HL-60 (cell line): Measurements from ENCODE around the gene CMBL.

ENCODE experiments used
- DNase-seq, 2 experiments: peaks; one replicate each; pipeline ENCODE4 v3.0.0-alpha.2; 2010 to 2020; ENCODE audit warnings: low read depth in 1 of 2, low spot score in 1 of 2
- H3K27ac ChIP-seq: fragments of 250-450 bp; sonication (Bioruptor Pico); replicated peaks from 2 replicates; pipeline ENCODE4 v1.5.1; 2020; ENCODE audit warnings: mild to moderate bottlenecking, moderate library complexity
- H3K27me3 ChIP-seq: fragments of 250-450 bp; sonication (Bioruptor Pico); 2 replicates; pipeline ENCODE4 v1.5.1; 2021; ENCODE audit warnings: mild to moderate bottlenecking, moderate library complexity; ENCODE audit not compliant: insufficient read depth, poor library complexity, severe bottlenecking
- H3K4me3 ChIP-seq: replicated peaks from 2 replicates; pipeline ENCODE4 v1.5.1; 2011; ENCODE audit warnings: mild to moderate bottlenecking, control low read depth, low read length; ENCODE audit not compliant: insufficient read depth
- CTCF ChIP-seq: IDR thresholded peaks from one replicate; pipeline ENCODE4 v1.5.1; 2011; ENCODE audit warnings: low read length, control low read depth, inconsistent platforms; ENCODE audit not compliant: insufficient read depth
- GABPA ChIP-seq: IDR thresholded peaks from 2 replicates; pipeline ENCODE4 v1.6.1; 2012; ENCODE audit warnings: low read depth
- POLR2AphosphoS5 ChIP-seq: IDR thresholded peaks from 2 replicates; pipeline ENCODE4 v1.6.1; 2012; ENCODE audit warnings: low read depth
- REST ChIP-seq: IDR thresholded peaks from 2 replicates; pipeline ENCODE4 v1.6.1; 2012; ENCODE audit warnings: low read depth; ENCODE audit not compliant: insufficient replicate concordance
- SPI1 ChIP-seq: IDR thresholded peaks from 2 replicates; pipeline ENCODE4 v1.6.1; 2012; ENCODE audit warnings: low read depth, mild to moderate bottlenecking, borderline replicate concordance

CMBL gene

DNA sequence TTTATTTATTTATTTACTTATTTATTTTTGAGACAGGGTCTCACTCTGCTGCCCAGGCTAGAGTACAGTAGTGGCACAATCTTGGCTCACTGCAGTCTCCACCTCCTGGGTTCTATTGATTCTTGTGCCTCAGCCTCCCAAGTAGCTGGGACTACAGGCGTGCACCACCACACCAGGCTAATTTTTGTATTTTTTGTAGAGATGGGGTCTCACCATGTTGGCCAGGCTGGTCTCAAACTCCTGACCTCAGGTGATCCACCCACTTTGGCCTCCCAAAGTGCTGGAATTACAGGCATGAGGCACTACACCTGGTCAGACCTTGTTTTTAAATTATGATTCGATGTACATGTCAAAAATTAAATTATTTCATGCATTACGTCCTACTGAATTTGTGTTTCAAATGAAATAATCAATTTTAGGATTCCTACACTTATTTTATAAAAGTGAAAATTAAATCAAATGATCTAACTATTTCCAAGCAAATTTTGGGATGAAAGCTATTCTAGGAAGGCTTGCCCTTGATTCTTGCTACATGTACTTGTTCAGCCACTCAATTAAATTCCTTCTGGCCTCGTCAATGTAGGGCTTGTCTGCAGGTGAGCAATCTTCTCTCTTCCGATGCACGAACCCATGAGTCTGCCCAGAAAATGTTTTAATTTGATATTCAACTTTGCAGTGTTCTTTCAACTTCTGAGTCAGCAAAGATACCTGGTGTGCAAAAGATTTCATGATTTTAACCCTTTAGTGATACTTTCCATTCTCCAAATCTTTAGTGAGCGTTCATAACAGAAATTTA, 27.6 kb downstream of the CMBL start:
- no peak for TF ChIP-seq CTCF
- TF ChIP-seq REST = no peak
- TF ChIP-seq SPI1 = no peak
- TF ChIP-seq GABPA = no peak
- no peak for TF ChIP-seq POLR2AphosphoS5
- Histone ChIP-seq H3K27ac (no peak overlapping the region), H3K4me3 (no peak overlapping the region), H3K27me3 (no peaks in the 10 kb centered on the region)
- no peak for DNase-seq

- no peak for TF ChIP-seq GABPA
- TF ChIP-seq CTCF = no peak
- no peak for TF ChIP-seq REST
- TF ChIP-seq POLR2AphosphoS5 = no peak
- no peak for TF ChIP-seq SPI1
- no peak for DNase-seq
- Histone ChIP-seq H3K4me3 (no peak overlapping the region), H3K27ac (no peak overlapping the region), H3K27me3 (no peaks in the 10 kb centered on the region)
Measured at GRCh38 chr5:10279328-10279727, 28.4 kb downstream of the CMBL start.

- Histone ChIP-seq H3K27me3 (no peaks in the 10 kb centered on the region), H3K4me3 (no peak overlapping the region), H3K27ac (no peak overlapping the region)
- DNase-seq = no peak
- no peak for TF ChIP-seq REST
- no peak for TF ChIP-seq SPI1
- TF ChIP-seq CTCF = no peak
- no peak for TF ChIP-seq GABPA
- no peak for TF ChIP-seq POLR2AphosphoS5
Measured at GRCh38 chr5:10278658-10279279, 28.9 kb downstream of the CMBL start.
